ENCODE results near the gene MLLT3. TPM values are rescaled to one million over a fixed set of nuclear protein-coding genes. Genes with fewer than 3 reads are reported as not detected.

Gene MLLT3
- total and polyA plus RNA-seq, 2 of the 8 experiments (the other 6 are each of a cell fraction or from before 2014, with no cell fraction given), result 5.9 to 9.6 TPM

DNA sequence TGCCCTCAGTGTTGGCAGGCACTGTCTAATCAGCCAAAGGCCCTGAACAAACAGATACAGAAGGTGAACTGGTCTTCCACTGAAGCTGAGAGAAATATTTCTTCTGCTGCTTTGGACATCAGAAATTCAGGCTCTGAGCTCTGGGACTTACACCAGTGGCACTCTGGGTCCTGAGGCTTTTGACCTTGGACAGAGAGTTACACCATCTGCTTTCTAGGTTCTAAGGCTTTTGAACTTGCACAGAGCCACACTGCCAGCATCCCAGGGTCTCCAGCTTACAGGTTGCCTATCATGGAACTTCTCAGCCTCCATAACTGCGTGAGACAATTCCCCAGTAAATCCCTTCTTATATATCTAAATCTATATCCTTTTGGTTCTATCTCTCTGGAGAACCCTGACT lies 326.7 kb downstream of the MLLT3 start:
- Histone ChIP-seq H2BK20ac (ENCODE audit: low read length) (no peak overlapping the region), H3K36me3 (ENCODE audit: control insufficient read depth in 2 of 4, insufficient read depth in 4 of 4, low read length in 3 of 4) (no peaks in the 10 kb centered on the region), H2BK5ac (ENCODE audit: low read depth, low read length) (no peak overlapping the region), H2BK120ac (replicated peaks; ENCODE audit: low read depth, low read length) (no peak overlapping the region), H3K27ac (ENCODE audit: low read depth, low read length) (no peak overlapping the region), H2AFZ (ENCODE audit: low read length) (0 out of 2 replicates have a peak overlapping the region, but pooled peaks have one; percentile 28), H4K5ac (ENCODE audit: insufficient read length, low read depth, low read length) (no peak overlapping the region), H3K9me3 (ENCODE audit: insufficient read depth in 2 of 2, low read depth in 1 of 2, low read length in 1 of 2) (no peaks in the 10 kb centered on the region), H4K8ac (ENCODE audit: extremely low read depth, insufficient read depth, low read length) (no peak overlapping the region), H3K79me1 (ENCODE audit: low read depth, low read length) (no peaks in the 10 kb centered on the region), H3K9ac (replicated peaks in 1 of 4; ENCODE audit: extremely low read depth in 1 of 4, low read depth in 3 of 4, low read length in 3 of 4) (no peak overlapping the region), H3K4me1 (replicated peaks in 1 of 4; ENCODE audit: control insufficient read depth in 3 of 4, insufficient read depth in 4 of 4, low read length in 3 of 4) (no peaks in the 10 kb centered on the region), H4K91ac (replicated peaks; ENCODE audit: insufficient read length, low read length) (no peak overlapping the region), H2BK15ac (ENCODE audit: low read length) (no peak overlapping the region), H2BK12ac (ENCODE audit: low read depth, low read length) (no peak overlapping the region; the same call in 1 of the 2 replicates), H4K20me1 (replicated peaks in 1 of 2; ENCODE audit: control insufficient read depth in 1 of 2, insufficient read depth in 2 of 2, low read length in 2 of 2) (no peaks in the 10 kb centered on the region), H3K4me2 (ENCODE audit: insufficient read depth in 1 of 2, low read depth in 2 of 2, low read length in 2 of 2) (no peak overlapping the region), H3K23ac (ENCODE audit: insufficient read length) (no peak overlapping the region), H3K4ac (replicated peaks; ENCODE audit: insufficient read length, low read depth, low read length) (no peak overlapping the region), H3K18ac (ENCODE audit: extremely low read depth, low read length) (no peak overlapping the region), H3K56ac (replicated peaks; ENCODE audit: insufficient read length, low read depth, low read length) (no peak overlapping the region), H3K4me3 (ENCODE audit: extremely low read depth in 1 of 4, insufficient read depth in 2 of 4, low read depth in 3 of 4, low read length in 4 of 4) (no peak overlapping the region), H3K27me3 (replicated peaks in 1 of 4; ENCODE audit: control insufficient read depth in 3 of 4, extremely low read depth in 1 of 4, insufficient read depth in 3 of 4, low read length in 3 of 4) (no peaks in the 10 kb centered on the region), H3K79me2 (ENCODE audit: control insufficient read depth in 1 of 2, insufficient read depth in 2 of 2, low read length in 2 of 2) (no peaks in the 10 kb centered on the region), H3K23me2 (ENCODE audit: low read depth, low read length) (no peaks in the 10 kb centered on the region), H3K14ac (ENCODE audit: insufficient read length) (no peak overlapping the region), H2AK5ac (ENCODE audit: low read depth, low read length) (no peak overlapping the region)
- TF ChIP-seq SP1 (IDR thresholded peaks at IDR 0.05; ENCODE audit: low read depth, low read length) (no peak), BCL11A (IDR thresholded peaks at IDR 0.05; ENCODE audit: low read depth in 2 of 2, low read length in 2 of 2) (no peak), CBX5 (IDR thresholded peaks at IDR 0.05; ENCODE audit: low read depth, low read length) (no peak), TBP (IDR thresholded peaks at IDR 0.05; ENCODE audit: low read depth, low read length) (no peak), CHD1 (IDR thresholded peaks at IDR 0.05; ENCODE audit: low read depth, low read length) (no peak), HDAC2 (IDR thresholded peaks at IDR 0.05; ENCODE audit: borderline replicate concordance in 1 of 2, low read depth in 2 of 2, low read length in 2 of 2) (no peak), HDAC6 (IDR thresholded peaks at IDR 0.05; ENCODE audit: low read depth, low read length) (no peak)
- ChIA-PET CTCF (ENCODE audit: partially characterized antibody) (no interaction called here), POLR2A (ENCODE audit: partially characterized antibody) (no interaction called here)
- FAIRE-seq, result no peak
- WGBS, 2 experiments (ENCODE audit: extremely low coverage in 1 of 2, insufficient coverage in 1 of 2, insufficient read length in 1 of 2, insufficient replicate concordance in 2 of 2, low coverage in 1 of 2, low lambda C conversion rate in 2 of 2, missing lambda C conversion rate in 1 of 2), result 88% methylated on average over 1 of the region's 1 CpG; no CpG with 5 or more reads in 1 of the 2 experiments
- no peak for DNase-seq (ENCODE audit: low read depth in 1 of 2, low spot score in 2 of 2)

All from H1 (cell line).